ENCODE results near the gene IL21R. TPM values are rescaled to one million over a fixed set of nuclear protein-coding genes. Genes with fewer than 3 reads are reported as not detected.
A peak's percentile ranks its signal among the peaks of the same experiment; 100 is the strongest.

The IL21R gene
- total and polyA plus RNA-seq, 9 of the 15 experiments (the other 6 are each of a cell fraction or from before 2014, with no cell fraction given): 0.04 to 0.34 (median 0.18) TPM; not detected in 1

GRCh38 chr16:27429330-27429871 is 27.4 kb downstream of the IL21R start (continued):
- TF ChIP-seq YY1 (IDR thresholded peaks at IDR 0.05; ENCODE audit: borderline replicate concordance in 1 of 3, control insufficient read depth in 1 of 3, extremely low read depth in 1 of 3, insufficient read depth in 3 of 3, insufficient read length in 1 of 3, insufficient replicate concordance in 2 of 3, low read depth in 1 of 3, low read length in 2 of 3): no peak
- no peak for TF ChIP-seq PHB2 (IDR thresholded peaks at IDR 0.05; ENCODE audit: low read depth)
- no peak for TF ChIP-seq NRF1 (conservative IDR thresholded peaks at IDR 0.05 in 1 of 2, IDR thresholded peaks at IDR 0.05 in 1 of 2)
- TF ChIP-seq ZNF436 (CRISPR knock-in tag; IDR thresholded peaks at IDR 0.05): no peak
- TF ChIP-seq FUS (optimal IDR thresholded peaks at IDR 0.05; ENCODE audit: low read depth, low read length): no peak
- no peak for TF ChIP-seq IFI16 (CRISPR knock-in tag; IDR thresholded peaks at IDR 0.05)
- TF ChIP-seq USF2 (CRISPR knock-in tag; IDR thresholded peaks at IDR 0.05): 0 out of 2 replicates have a peak, but pooled peaks have one; percentile 8
- TF ChIP-seq IRF1 (CRISPR knock-in tag; IDR thresholded peaks at IDR 0.05; ENCODE audit: borderline replicate concordance): no peak

- in situ Hi-C loops (cut with MboI) (no loop called here), intact Hi-C loops (cut with micrococcal nuclease) (no loop called here)
- H3K4me3 ChIP-seq: no peak overlapping the region
- ATAC-seq (no peak), DNase-seq (ENCODE audit: extremely low read depth in 1 of 4, low spot score in 3 of 4) (no peak), FAIRE-seq (no peak)
- CTCF ChIA-PET (ENCODE audit: low intra/inter-chr PET ratio): no interaction called here
- no peaks in the 10 kb centered on the region for H3K9me1 ChIP-seq (ENCODE audit: control insufficient read depth, insufficient read depth, low read length)
- H3K9ac ChIP-seq (ENCODE audit: insufficient read depth in 1 of 2, low read depth in 2 of 2, low read length in 2 of 2): no peak overlapping the region
- no peak overlapping the region for H3K4me2 ChIP-seq (ENCODE audit: insufficient read depth, low read length)
- no peaks in the 10 kb centered on the region for H3K36me3 ChIP-seq (ENCODE audit: control insufficient read depth, insufficient read depth, low read length)
- no peaks in the 10 kb centered on the region for H3K79me2 ChIP-seq (ENCODE audit: control insufficient read depth, insufficient read depth, low read length)
- H3K4me1 ChIP-seq (replicated peaks in 1 of 2; ENCODE audit: control insufficient read depth in 2 of 2, insufficient read depth in 2 of 2, low read length in 2 of 2): peaks cover 5 to 12% of the 10 kb centered on the region in 2 experiments
- H3K27ac ChIP-seq (ENCODE audit: extremely low read depth, low read depth, low read length): no peak overlapping the region
- H3K9me3 ChIP-seq (replicated peaks; ENCODE audit: control insufficient read depth, insufficient read depth, low read depth, low read length): no peaks in the 10 kb centered on the region
- no peaks in the 10 kb centered on the region for H4K20me1 ChIP-seq (replicated peaks; ENCODE audit: control insufficient read depth, insufficient read depth, low read length)
- POLR2A ChIA-PET: no interaction called here
- H2AFZ ChIP-seq (ENCODE audit: low read depth, low read length): no peak overlapping the region
- no TSS peak for BruUV-seq (replicated peaks)
- 11% methylated on average over 15 of the region's 16 CpGs for WGBS (ENCODE audit: insufficient coverage, low coverage, missing lambda C conversion rate)
- H3K27me3 ChIP-seq (ENCODE audit: control insufficient read depth in 2 of 2, insufficient read depth in 2 of 2, low read length in 2 of 2): peaks cover 0 to 6% of the 10 kb centered on the region in 2 experiments; a peak in 2 of 5 replicates
Measured at GRCh38 chr16:27429981-27430441, 28.0 kb downstream of the IL21R start.
